ENCODE data around the gene RSPH3. TPM values are rescaled to one million over a fixed set of nuclear protein-coding genes. Genes with fewer than 3 reads are reported as not detected.
A peak's percentile ranks its signal among the peaks of the same experiment; 100 is the strongest.
"Not testable (repeated sequence)": the region's sequence is repeated elsewhere in the genome, so short reads cannot be mapped to it uniquely, and the experiment has no call there.

The RSPH3 gene
- total and polyA plus RNA-seq, 2 donors = 1.9 to 3.6 TPM

DNA sequence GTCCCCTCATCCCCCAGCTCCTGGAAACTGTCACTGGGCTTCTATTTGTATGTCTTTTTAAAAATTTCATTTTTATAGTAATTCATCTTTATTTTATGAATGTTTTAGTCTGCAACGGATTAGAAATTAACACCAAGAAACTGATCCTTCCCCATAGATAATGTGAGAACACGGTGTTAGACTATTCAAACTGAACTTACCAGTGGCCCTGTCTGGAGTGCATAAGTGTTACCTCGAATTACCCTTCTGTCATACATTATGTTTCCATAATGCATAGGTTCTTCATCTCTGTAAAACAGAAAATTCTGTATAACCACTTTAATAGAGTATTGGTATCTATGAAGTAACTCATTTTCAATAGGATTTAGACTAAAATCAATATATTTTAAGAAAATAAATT, 6.4 kb downstream of the RSPH3 start:
- H3K4me3 ChIP-seq (ENCODE audit: low read length in 2 of 2) = no peak overlapping the region
- peaks cover 0 to 5% of the 10 kb centered on the region in 2 donors for H3K9me3 ChIP-seq (ENCODE audit: control insufficient read depth in 2 of 2, insufficient read depth in 1 of 2, low read length in 1 of 2)
- no peaks in the 10 kb centered on the region for H3K36me3 ChIP-seq (ENCODE audit: control insufficient read depth in 2 of 2, insufficient read depth in 2 of 2, low read length in 1 of 2)
- peaks cover 0 to 4% of the 10 kb centered on the region in 2 donors for H3K4me1 ChIP-seq (ENCODE audit: control insufficient read depth in 2 of 2, insufficient read depth in 2 of 2, low read length in 2 of 2)
- 99% methylated on average over 3 of the region's 3 CpGs for WGBS
- no peak overlapping the region for H3K27ac ChIP-seq (ENCODE audit: low read depth in 1 of 2, low read length in 1 of 2)
- no peak for DNase-seq (ENCODE audit: low read depth in 6 of 9, low spot score in 9 of 9)
- H3K27me3 ChIP-seq (ENCODE audit: control insufficient read depth in 2 of 2, insufficient read depth in 1 of 2, low read length in 1 of 2) = no peaks in the 10 kb centered on the region

GRCh38 chr6:158991017-158991723, 8.8 kb downstream of the RSPH3 start:
- Histone ChIP-seq H3K9me3 (ENCODE audit: control insufficient read depth in 2 of 2, insufficient read depth in 1 of 2, low read length in 1 of 2) (peaks cover 0 to 5% of the 10 kb centered on the region in 2 donors), H3K4me1 (ENCODE audit: control insufficient read depth in 2 of 2, insufficient read depth in 2 of 2, low read length in 2 of 2) (peaks cover 0 to 4% of the 10 kb centered on the region in 2 donors), H3K27ac (ENCODE audit: low read depth in 1 of 2, low read length in 1 of 2) (no peak overlapping the region), H3K36me3 (ENCODE audit: control insufficient read depth in 2 of 2, insufficient read depth in 2 of 2, low read length in 1 of 2) (no peaks in the 10 kb centered on the region), H3K4me3 (ENCODE audit: low read length in 2 of 2) (no peak overlapping the region), H3K27me3 (ENCODE audit: control insufficient read depth in 2 of 2, insufficient read depth in 1 of 2, low read length in 1 of 2) (no peaks in the 10 kb centered on the region)
- peak in 2 of 9 donors; percentile 14 for DNase-seq (ENCODE audit: low read depth in 6 of 9, low spot score in 9 of 9)
- WGBS = 93% methylated on average over 2 of the region's 2 CpGs

- not testable (repeated sequence) for DNase-seq (ENCODE audit: low read depth in 6 of 9, low spot score in 9 of 9); H3K4me3 ChIP-seq (ENCODE audit: low read length in 2 of 2); H3K27me3 ChIP-seq (ENCODE audit: control insufficient read depth in 2 of 2, insufficient read depth in 1 of 2, low read length in 1 of 2); H3K4me1 ChIP-seq (ENCODE audit: control insufficient read depth in 2 of 2, insufficient read depth in 2 of 2, low read length in 2 of 2); H3K36me3 ChIP-seq (ENCODE audit: control insufficient read depth in 2 of 2, insufficient read depth in 2 of 2, low read length in 1 of 2); H3K9me3 ChIP-seq (ENCODE audit: control insufficient read depth in 2 of 2, insufficient read depth in 1 of 2, low read length in 1 of 2); H3K27ac ChIP-seq (ENCODE audit: low read depth in 1 of 2, low read length in 1 of 2)
- 98% methylated on average over 2 of the region's 2 CpGs for WGBS
Measured at GRCh38 chr6:158989711-158990110, 10.3 kb downstream of the RSPH3 start.

DNA sequence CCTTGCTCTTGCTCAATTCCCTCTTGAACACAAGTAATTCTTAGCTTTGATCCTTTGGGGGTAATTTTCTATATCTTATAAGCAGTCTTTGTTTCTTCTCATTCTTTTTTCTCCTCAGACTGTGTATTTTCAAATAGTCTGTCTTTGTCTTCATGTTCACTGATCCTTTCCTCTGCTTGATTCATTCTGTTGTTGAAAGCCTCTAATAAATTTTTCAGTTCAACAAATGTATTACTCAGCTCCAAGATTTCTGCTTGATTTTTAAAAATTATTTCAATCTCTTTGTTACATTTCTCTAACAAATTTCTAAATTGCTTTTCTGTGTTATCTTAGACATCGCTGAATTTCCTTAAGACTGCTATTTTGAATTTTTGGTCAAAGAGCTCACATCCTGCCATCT, 11.5 kb downstream of the RSPH3 start:
- 99% methylated on average over 1 of the region's 1 CpG for WGBS
- DNase-seq (ENCODE audit: low read depth in 6 of 9, low spot score in 9 of 9) = no peak
- no peak overlapping the region for H3K4me3 ChIP-seq (ENCODE audit: low read length in 2 of 2)
- H3K27me3 ChIP-seq (ENCODE audit: control insufficient read depth in 2 of 2, insufficient read depth in 1 of 2, low read length in 1 of 2) = no peaks in the 10 kb centered on the region
- peaks cover 0 to 4% of the 10 kb centered on the region in 2 donors for H3K4me1 ChIP-seq (ENCODE audit: control insufficient read depth in 2 of 2, insufficient read depth in 2 of 2, low read length in 2 of 2)
- no peak overlapping the region for H3K27ac ChIP-seq (ENCODE audit: low read depth in 1 of 2, low read length in 1 of 2)
- H3K36me3 ChIP-seq (ENCODE audit: control insufficient read depth in 2 of 2, insufficient read depth in 2 of 2, low read length in 1 of 2) = no peaks in the 10 kb centered on the region
- peaks cover 0 to 5% of the 10 kb centered on the region in 2 donors for H3K9me3 ChIP-seq (ENCODE audit: control insufficient read depth in 2 of 2, insufficient read depth in 1 of 2, low read length in 1 of 2)

GRCh38 chr6:158987657-158988056, 12.3 kb downstream of the RSPH3 start:
- Histone ChIP-seq H3K4me1 (ENCODE audit: control insufficient read depth in 2 of 2, insufficient read depth in 2 of 2, low read length in 2 of 2) (peaks cover 0 to 4% of the 10 kb centered on the region in 2 donors), H3K9me3 (ENCODE audit: control insufficient read depth in 2 of 2, insufficient read depth in 1 of 2, low read length in 1 of 2) (peaks cover 0 to 5% of the 10 kb centered on the region in 2 donors), H3K27ac (ENCODE audit: low read depth in 1 of 2, low read length in 1 of 2) (no peak overlapping the region), H3K27me3 (ENCODE audit: control insufficient read depth in 2 of 2, insufficient read depth in 1 of 2, low read length in 1 of 2) (no peaks in the 10 kb centered on the region), H3K36me3 (ENCODE audit: control insufficient read depth in 2 of 2, insufficient read depth in 2 of 2, low read length in 1 of 2) (no peaks in the 10 kb centered on the region), H3K4me3 (ENCODE audit: low read length in 2 of 2) (no peak overlapping the region)
- 99% methylated on average over 1 of the region's 1 CpG for WGBS
- no peak for DNase-seq (ENCODE audit: low read depth in 6 of 9, low spot score in 9 of 9)

- Histone ChIP-seq H3K27ac (ENCODE audit: low read depth in 1 of 2, low read length in 1 of 2) (no peak overlapping the region), H3K9me3 (ENCODE audit: control insufficient read depth in 2 of 2, insufficient read depth in 1 of 2, low read length in 1 of 2) (no peaks in the 10 kb centered on the region), H3K4me1 (ENCODE audit: control insufficient read depth in 2 of 2, insufficient read depth in 2 of 2, low read length in 2 of 2) (no peaks in the 10 kb centered on the region), H3K4me3 (ENCODE audit: low read length in 2 of 2) (no peak overlapping the region), H3K36me3 (ENCODE audit: control insufficient read depth in 2 of 2, insufficient read depth in 2 of 2, low read length in 1 of 2) (peaks cover 0 to 7% of the 10 kb centered on the region in 2 donors), H3K27me3 (ENCODE audit: control insufficient read depth in 2 of 2, insufficient read depth in 1 of 2, low read length in 1 of 2) (no peaks in the 10 kb centered on the region)
- no peak for DNase-seq (ENCODE audit: low read depth in 6 of 9, low spot score in 9 of 9)
- 96% methylated on average over 3 of the region's 3 CpGs for WGBS
Measured at GRCh38 chr6:158978757-158979156, 21.2 kb downstream of the RSPH3 start.

GRCh38 chr6:158977382-158977781, 22.6 kb downstream of the RSPH3 start:
- Histone ChIP-seq H3K4me1 (ENCODE audit: control insufficient read depth in 2 of 2, insufficient read depth in 2 of 2, low read length in 2 of 2) (no peaks in the 10 kb centered on the region), H3K27ac (ENCODE audit: low read depth in 1 of 2, low read length in 1 of 2) (no peak overlapping the region), H3K36me3 (ENCODE audit: control insufficient read depth in 2 of 2, insufficient read depth in 2 of 2, low read length in 1 of 2) (peaks cover 0 to 7% of the 10 kb centered on the region in 2 donors), H3K4me3 (ENCODE audit: low read length in 2 of 2) (no peak overlapping the region), H3K9me3 (ENCODE audit: control insufficient read depth in 2 of 2, insufficient read depth in 1 of 2, low read length in 1 of 2) (no peaks in the 10 kb centered on the region), H3K27me3 (ENCODE audit: control insufficient read depth in 2 of 2, insufficient read depth in 1 of 2, low read length in 1 of 2) (no peaks in the 10 kb centered on the region)
- DNase-seq (ENCODE audit: low read depth in 6 of 9, low spot score in 9 of 9) = no peak
- 97% methylated on average over 3 of the region's 3 CpGs for WGBS

GRCh38 chr6:158972241-158973233, 27.5 kb downstream of the RSPH3 start:
- DNase-seq (ENCODE audit: low read depth in 6 of 9, low spot score in 9 of 9) = peak; percentile 6 to 76 (median 42)
- Histone ChIP-seq H3K27me3 (ENCODE audit: control insufficient read depth in 2 of 2, insufficient read depth in 1 of 2, low read length in 1 of 2) (no peaks in the 10 kb centered on the region), H3K36me3 (ENCODE audit: control insufficient read depth in 2 of 2, insufficient read depth in 2 of 2, low read length in 1 of 2) (peaks cover 0 to 6% of the 10 kb centered on the region in 2 donors), H3K4me3 (ENCODE audit: low read length in 2 of 2) (no peak overlapping the region), H3K9me3 (ENCODE audit: control insufficient read depth in 2 of 2, insufficient read depth in 1 of 2, low read length in 1 of 2) (no peaks in the 10 kb centered on the region), H3K27ac (ENCODE audit: low read depth in 1 of 2, low read length in 1 of 2) (no peak overlapping the region), H3K4me1 (ENCODE audit: control insufficient read depth in 2 of 2, insufficient read depth in 2 of 2, low read length in 2 of 2) (no peaks in the 10 kb centered on the region)
- WGBS = 53% methylated on average over 4 of the region's 4 CpGs
